Hepatocyte (in vitro differentiated cells): ENCODE results near the gene ZNF473. TPM values are rescaled to one million over a fixed set of nuclear protein-coding genes. Genes with fewer than 3 reads are reported as not detected.

Experiments
- DNase-seq: peaks from one replicate; pipeline ENCODE4 v3.0.0-alpha.2; 2016; ENCODE audit warnings: low spot score
- H2AFZ ChIP-seq: fragments of 200-600 bp; sonication (generic); 2 replicates; pipeline ENCODE4 v1.6.0; 2016; ENCODE audit warnings: antibody characterized with exemption, mild to moderate bottlenecking
- H3K27ac ChIP-seq: fragments of 200-600 bp; sonication (generic); 2 replicates; pipeline ENCODE4 v1.5.1; 2016; ENCODE audit warnings: mild to moderate bottlenecking
- H3K27me3 ChIP-seq: fragments of 200-600 bp; sonication (generic); 2 replicates; pipeline ENCODE4 v1.6.1; 2016
- H3K36me3 ChIP-seq: fragments of 200-600 bp; sonication (generic); replicated peaks from 2 replicates; pipeline ENCODE4 v1.5.1; 2016; ENCODE audit warnings: low read depth; ENCODE audit not compliant: insufficient read depth
- H3K4me1 ChIP-seq: fragments of 200-600 bp; sonication (generic); 2 replicates; pipeline ENCODE4 v1.5.1; 2016; ENCODE audit warnings: mild to moderate bottlenecking, moderate library complexity; ENCODE audit not compliant: insufficient read depth
- H3K4me2 ChIP-seq: fragments of 200-600 bp; sonication (generic); 2 replicates; pipeline ENCODE4 v1.6.0; 2016
- H3K4me3 ChIP-seq: fragments of 200-600 bp; sonication (generic); 2 replicates; pipeline ENCODE4 v1.5.1; 2016; ENCODE audit warnings: mild to moderate bottlenecking
- H3K79me2 ChIP-seq: fragments of 200-600 bp; sonication (generic); 2 replicates; pipeline ENCODE4 v1.6.0; 2017; ENCODE audit warnings: mild to moderate bottlenecking
- H3K9me2 ChIP-seq: fragments of 200-600 bp; sonication (generic); replicated peaks from 2 replicates; pipeline ENCODE4 v1.6.0; 2017; ENCODE audit warnings: mild to moderate bottlenecking; ENCODE audit not compliant: insufficient read depth
- H3K9me3 ChIP-seq: fragments of 200-600 bp; sonication (generic); 2 replicates; pipeline ENCODE4 v1.5.1; 2016; ENCODE audit warnings: low read depth, mild to moderate bottlenecking
- H4K20me1 ChIP-seq: fragments of 200-600 bp; sonication (generic); 2 replicates; pipeline ENCODE4 v1.6.0; 2016; ENCODE audit warnings: mild to moderate bottlenecking; ENCODE audit not compliant: insufficient read depth, poor library complexity, severe bottlenecking
- CTCF ChIP-seq: fragments of 200-600 bp; sonication (generic); IDR thresholded peaks from 2 replicates; pipeline ENCODE4 v1.5.1; 2016; ENCODE audit warnings: antibody characterized with exemption, mild to moderate bottlenecking; ENCODE audit not compliant: poor library complexity
- EZH2 ChIP-seq: fragments of 200-600 bp; sonication (generic); IDR thresholded peaks from 2 replicates; pipeline ENCODE4 v1.6.1; 2016; ENCODE audit warnings: antibody characterized with exemption, mild to moderate bottlenecking, borderline replicate concordance
- EZH2phosphoT487 ChIP-seq: fragments of 200-600 bp; sonication (generic); IDR thresholded peaks from one replicate; pipeline ENCODE4 v1.6.1; 2018; ENCODE audit warnings: antibody characterized with exemption, mild to moderate bottlenecking, low read depth, moderate library complexity; ENCODE audit not compliant: unreplicated experiment, severe bottlenecking
- WGBS: methylation state at CpG from one replicate; pipeline ENCODE4 v1.1.6; 2016; ENCODE audit warnings: low lambda C conversion rate; ENCODE audit errors: missing lambda C conversion rate; 5-methylcytosine and 5-hydroxymethylcytosine counted together
- polyA plus RNA-seq: library from polyadenylated mRNA; unstranded; fragments of >200 nt; fragmentation: Nextera tagmentation; extraction: Ambion mirVana; gene quantifications from 2 replicates; pipeline ENCODE4 v1.2.1, GENCODE V29; 2016
- total RNA-seq: library from RNA; depleted of rRNA; stranded (reverse); fragments of >200 nt; gene quantifications from 2 replicates; pipeline ENCODE4 v1.2.3, GENCODE V29; 2014

The ZNF473 gene
- total and polyA plus RNA-seq, 2 experiments from 2014 or later, result 4.4 to 5.3 TPM

- no peaks in the 10 kb centered on the region for H3K27me3 ChIP-seq
- no peak overlapping the region for H3K4me3 ChIP-seq
- no peaks in the 10 kb centered on the region for H3K36me3 ChIP-seq
- H3K79me2 ChIP-seq, result no peaks in the 10 kb centered on the region
- no peak overlapping the region for H3K27ac ChIP-seq
- H3K4me2 ChIP-seq, result no peak overlapping the region
- no peaks in the 10 kb centered on the region for H3K4me1 ChIP-seq
- WGBS, result 93% methylated on average over 6 of the region's 6 CpGs
- TF ChIP-seq CTCF (no peak), EZH2phosphoT487 (no peak), EZH2 (no peak)
- H2AFZ ChIP-seq, result no peak overlapping the region
- H3K9me3 ChIP-seq, result no peaks in the 10 kb centered on the region
- DNase-seq, result no peak
- H4K20me1 ChIP-seq, result no peaks in the 10 kb centered on the region
- H3K9me2 ChIP-seq, result no peaks in the 10 kb centered on the region
These were observed 26.3 kb upstream of the ZNF473 start for GRCh38 chr19:49999371-50000010.

- Histone ChIP-seq H3K9me2 (no peaks in the 10 kb centered on the region), H4K20me1 (no peaks in the 10 kb centered on the region), H2AFZ (no peak overlapping the region), H3K4me2 (no peak overlapping the region), H3K27ac (no peak overlapping the region), H3K4me3 (no peak overlapping the region), H3K4me1 (no peaks in the 10 kb centered on the region), H3K36me3 (no peaks in the 10 kb centered on the region), H3K79me2 (no peaks in the 10 kb centered on the region), H3K27me3 (no peaks in the 10 kb centered on the region), H3K9me3 (no peaks in the 10 kb centered on the region)
- 95% methylated on average over 20 of the region's 20 CpGs for WGBS
- no peak for TF ChIP-seq EZH2
- no peak for TF ChIP-seq EZH2phosphoT487
- no peak for TF ChIP-seq CTCF
- no peak for DNase-seq
These were observed 25.6 kb upstream of the ZNF473 start for GRCh38 chr19:50000038-50000840.

GRCh38 chr19:50000841-50001557 lies 24.8 kb upstream of the ZNF473 start:
- WGBS, result 95% methylated on average over 16 of the region's 16 CpGs
- H3K79me2 ChIP-seq, result no peaks in the 10 kb centered on the region
- no peaks in the 10 kb centered on the region for H3K4me1 ChIP-seq
- no peak overlapping the region for H3K27ac ChIP-seq
- TF ChIP-seq CTCF (no peak), EZH2 (no peak), EZH2phosphoT487 (no peak)
- H4K20me1 ChIP-seq, result no peaks in the 10 kb centered on the region
- H3K4me3 ChIP-seq, result no peak overlapping the region
- H3K36me3 ChIP-seq, result no peaks in the 10 kb centered on the region
- H3K27me3 ChIP-seq, result no peaks in the 10 kb centered on the region
- DNase-seq, result no peak
- H3K9me2 ChIP-seq, result no peaks in the 10 kb centered on the region
- H2AFZ ChIP-seq, result no peak overlapping the region
- H3K9me3 ChIP-seq, result no peaks in the 10 kb centered on the region
- no peak overlapping the region for H3K4me2 ChIP-seq
